Activated B cell treated with CpG ODN at 0.5 μM for 24 hours (primary cell): ENCODE measurements around the gene SUGP2. TPM values are rescaled to one million over a fixed set of nuclear protein-coding genes. Genes with fewer than 3 reads are reported as not detected.

Source experiments
- ATAC-seq: fragments of 200-7000 bp; cut with Tn5 transposase; one replicate; pipeline ENCODE4 v1.10.0; 2021; ENCODE audit warnings: low read depth, mild to moderate bottlenecking, moderate library complexity
- CTCF ChIA-PET: fragments of 350-600 bp; sonication (Branson Sonifier 250); formaldehyde crosslinking; loops from one replicate; lab custom pipeline; 2021; ENCODE audit warnings: antibody characterized with exemption; lab: Charles Lee
- POLR2A ChIA-PET: fragments of 350-600 bp; sonication (Branson Sonifier 250); formaldehyde crosslinking; loops from one replicate; lab custom pipeline; 2021; ENCODE audit warnings: antibody characterized with exemption; lab: Charles Lee
- DNase-seq: peaks from one replicate; pipeline ENCODE4 v3.0.0; 2022
- H3K27ac Mint-ChIP-seq: one replicate; pipeline ENCODE4 v1.8.0; 2020; ENCODE audit warnings: mixed read lengths
- H3K27me3 Mint-ChIP-seq: one replicate; pipeline ENCODE4 v1.8.0; 2021; ENCODE audit warnings: mixed read lengths
- H3K36me3 Mint-ChIP-seq: one replicate; pipeline ENCODE4 v1.8.0; 2021; ENCODE audit warnings: low read depth, mixed read lengths
- H3K4me1 Mint-ChIP-seq: one replicate; pipeline ENCODE4 v1.8.0; 2021; ENCODE audit warnings: mixed read lengths
- H3K4me3 Mint-ChIP-seq: one replicate; pipeline ENCODE4 v1.8.0; 2020; ENCODE audit warnings: mild to moderate bottlenecking, mixed read lengths
- H3K9me3 Mint-ChIP-seq: one replicate; pipeline ENCODE4 v1.8.0; 2020; ENCODE audit warnings: mixed read lengths
- intact Hi-C: fragments of 100-400 bp; cut with micrococcal nuclease; formaldehyde crosslinking; loops from one replicate; pipeline ENCODE4 v1.15.1; 2024
- total RNA-seq: library from RNA; stranded (reverse); gene quantifications from 2 replicates; pipeline ENCODE4 v1.2.3, GENCODE V29; 2022
- TF ChIP-seq, protein P1 (sequence below): fragments of 200-600 bp; IDR thresholded peaks from one replicate; pipeline ENCODE4 v1.8.0; 2022; ENCODE audit warnings: antibody characterized with exemption, mild to moderate bottlenecking

The SUGP2 gene
- total RNA-seq, 1 donor from 2014 or later: 122 TPM

- intact Hi-C loops: no loop called here
- no peaks in the 10 kb centered on the region for H3K4me1 Mint-ChIP-seq
- no peaks in the 10 kb centered on the region for H3K9me3 Mint-ChIP-seq
- ATAC-seq (no peak), DNase-seq (no peak)
- CTCF ChIA-PET: no interaction called here
- TF ChIP-seq, protein P1, sequence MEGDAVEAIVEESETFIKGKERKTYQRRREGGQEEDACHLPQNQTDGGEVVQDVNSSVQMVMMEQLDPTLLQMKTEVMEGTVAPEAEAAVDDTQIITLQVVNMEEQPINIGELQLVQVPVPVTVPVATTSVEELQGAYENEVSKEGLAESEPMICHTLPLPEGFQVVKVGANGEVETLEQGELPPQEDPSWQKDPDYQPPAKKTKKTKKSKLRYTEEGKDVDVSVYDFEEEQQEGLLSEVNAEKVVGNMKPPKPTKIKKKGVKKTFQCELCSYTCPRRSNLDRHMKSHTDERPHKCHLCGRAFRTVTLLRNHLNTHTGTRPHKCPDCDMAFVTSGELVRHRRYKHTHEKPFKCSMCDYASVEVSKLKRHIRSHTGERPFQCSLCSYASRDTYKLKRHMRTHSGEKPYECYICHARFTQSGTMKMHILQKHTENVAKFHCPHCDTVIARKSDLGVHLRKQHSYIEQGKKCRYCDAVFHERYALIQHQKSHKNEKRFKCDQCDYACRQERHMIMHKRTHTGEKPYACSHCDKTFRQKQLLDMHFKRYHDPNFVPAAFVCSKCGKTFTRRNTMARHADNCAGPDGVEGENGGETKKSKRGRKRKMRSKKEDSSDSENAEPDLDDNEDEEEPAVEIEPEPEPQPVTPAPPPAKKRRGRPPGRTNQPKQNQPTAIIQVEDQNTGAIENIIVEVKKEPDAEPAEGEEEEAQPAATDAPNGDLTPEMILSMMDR: no peak
- no peak overlapping the region for H3K4me3 Mint-ChIP-seq
- H3K27me3 Mint-ChIP-seq: peaks cover 1% of the 10 kb centered on the region
- POLR2A ChIA-PET: no interaction called here
- H3K27ac Mint-ChIP-seq: no peak overlapping the region
- no peaks in the 10 kb centered on the region for H3K36me3 Mint-ChIP-seq
These were observed 57.4 kb downstream of the SUGP2 start for GRCh38 chr19:18975869-18976268.

- TF ChIP-seq, protein P1: no peak
- intact Hi-C loops: no loop called here
- DNase-seq (no peak), ATAC-seq (no peak)
- no peaks in the 10 kb centered on the region for H3K36me3 Mint-ChIP-seq
- H3K4me1 Mint-ChIP-seq: no peaks in the 10 kb centered on the region
- H3K4me3 Mint-ChIP-seq: no peak overlapping the region
- H3K27me3 Mint-ChIP-seq: peaks cover 4% of the 10 kb centered on the region
- H3K27ac Mint-ChIP-seq: no peak overlapping the region
- CTCF ChIA-PET: no interaction called here
- H3K9me3 Mint-ChIP-seq: no peaks in the 10 kb centered on the region
- POLR2A ChIA-PET: no interaction called here
These were observed 58.3 kb downstream of the SUGP2 start for GRCh38 chr19:18975011-18975410.

- CTCF ChIA-PET: no interaction called here
- TF ChIP-seq, protein P1: no peak
These were observed 60.5 kb downstream of the SUGP2 start for GRCh38 chr19:18972851-18973250.

GRCh38 chr19:18972301-18972811 lies 61.0 kb downstream of the SUGP2 start:
- Mint-ChIP-seq H3K4me1 (no peaks in the 10 kb centered on the region), H3K27me3 (peaks cover 11% of the 10 kb centered on the region), H3K4me3 (no peak overlapping the region), H3K27ac (no peak overlapping the region), H3K9me3 (no peaks in the 10 kb centered on the region), H3K36me3 (no peaks in the 10 kb centered on the region)
- ChIA-PET CTCF (no interaction called here), POLR2A (no interaction called here)
- intact Hi-C loops: no loop called here
- ATAC-seq: no peak
- DNase-seq: no peak
- TF ChIP-seq, protein P1: no peak

More at GRCh38 chr19:18972851-18973250, 60.5 kb downstream of the SUGP2 start:
- DNase-seq (no peak), ATAC-seq (no peak)
- POLR2A ChIA-PET: no interaction called here
- no peaks in the 10 kb centered on the region for H3K4me1 Mint-ChIP-seq
- no peaks in the 10 kb centered on the region for H3K9me3 Mint-ChIP-seq
- H3K27me3 Mint-ChIP-seq: peaks cover 7% of the 10 kb centered on the region
- no peaks in the 10 kb centered on the region for H3K36me3 Mint-ChIP-seq
- no peak overlapping the region for H3K27ac Mint-ChIP-seq
- no peak overlapping the region for H3K4me3 Mint-ChIP-seq
- intact Hi-C loops: no loop called here

DNA sequence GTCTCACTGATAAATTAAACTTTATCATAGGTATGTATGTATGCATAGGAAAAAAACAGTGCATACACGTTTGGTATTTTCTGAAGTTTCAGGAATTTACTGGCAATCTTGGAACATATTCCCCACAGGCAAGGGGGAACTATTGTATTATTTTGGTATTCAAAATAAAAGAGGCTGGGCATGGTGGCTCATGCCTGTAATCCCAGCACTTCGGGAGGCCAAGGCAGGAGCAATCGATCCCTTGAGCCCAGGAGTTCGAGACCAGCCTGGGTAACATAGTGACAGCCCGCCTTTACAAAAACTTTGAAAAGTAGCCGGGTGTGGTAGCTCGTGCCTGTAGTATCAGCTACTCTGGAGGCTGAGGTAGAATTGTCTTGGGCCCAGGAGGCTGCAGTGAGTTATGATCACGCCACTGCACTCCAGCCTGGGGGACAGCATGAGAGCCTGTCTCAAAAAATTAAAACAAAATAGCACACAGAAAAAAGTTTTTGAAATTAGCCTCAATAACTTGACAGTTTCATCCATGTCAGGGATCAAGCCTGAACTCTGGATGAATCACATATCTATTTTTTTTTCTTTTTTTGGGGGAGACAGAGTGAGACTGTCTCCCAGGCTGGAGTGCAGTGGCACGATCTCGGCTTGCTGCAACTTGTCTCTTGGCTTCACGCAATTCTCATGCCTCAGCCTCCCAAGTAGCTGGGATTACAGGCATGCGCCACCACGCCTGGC lies 63.2 kb downstream of the SUGP2 start:
- ATAC-seq (no peak), DNase-seq (no peak)
- TF ChIP-seq, protein P1: no peak
- intact Hi-C loops: no loop called here
- H3K27ac Mint-ChIP-seq: no peak overlapping the region
- no peak overlapping the region for H3K4me3 Mint-ChIP-seq
- peaks cover 15% of the 10 kb centered on the region for H3K27me3 Mint-ChIP-seq
- no peaks in the 10 kb centered on the region for H3K9me3 Mint-ChIP-seq
- ChIA-PET POLR2A (no interaction called here), CTCF (no interaction called here)
- H3K4me1 Mint-ChIP-seq: no peaks in the 10 kb centered on the region
- H3K36me3 Mint-ChIP-seq: no peaks in the 10 kb centered on the region
